HepG2 (cell line): Measurements from ENCODE around the gene FMNL2. TPM values are rescaled to one million over a fixed set of nuclear protein-coding genes. Genes with fewer than 3 reads are reported as not detected.

Experiments
- ARID5B ChIP-seq: IDR thresholded peaks from 2 replicates; pipeline ENCODE4 v1.4.0; 2020; ENCODE audit warnings: mild to moderate bottlenecking, missing genetic modification reagents
- ATF4 ChIP-seq, 2 experiments: fragments of 450-650 bp in 1 of 2; sonication (generic) in 1 of 2; formaldehyde crosslinking; IDR thresholded peaks; 2 replicates each; pipeline versions ENCODE4 v1.5.0 to v1.8.0; 2020 to 2022; ENCODE audit warnings: mild to moderate bottlenecking in 1 of 2, missing genetic modification reagents in 1 of 2
- FOSL2 ChIP-seq: sonication (generic); formaldehyde crosslinking; IDR thresholded peaks from 2 replicates; pipeline ENCODE4 v1.4.0; 2020; ENCODE audit warnings: missing genetic modification reagents
- FOXO1 ChIP-seq: sonication (generic); formaldehyde crosslinking; IDR thresholded peaks from 2 replicates; pipeline ENCODE4 v1.4.0; 2020; ENCODE audit warnings: missing genetic modification reagents
- HOMEZ ChIP-seq: IDR thresholded peaks from 2 replicates; pipeline ENCODE4 v1.6.1; 2016; ENCODE audit warnings: low read depth
- MED8 ChIP-seq: sonication (generic); formaldehyde crosslinking; IDR thresholded peaks from 2 replicates; pipeline ENCODE4 v1.8.1; 2023; ENCODE audit warnings: mild to moderate bottlenecking, missing genetic modification reagents; ENCODE audit not compliant: insufficient replicate concordance
- PRDM10 ChIP-seq: sonication (generic); formaldehyde crosslinking; IDR thresholded peaks from 2 replicates; pipeline ENCODE4 v1.4.0; 2020; ENCODE audit warnings: low read depth, missing genetic modification reagents
- SOX6 ChIP-seq, 2 experiments: fragments of 450-650 bp in 1 of 2; sonication (generic) in 1 of 2; formaldehyde crosslinking in 1 of 2; IDR thresholded peaks; 2 replicates each; pipeline versions ENCODE4 v1.4.0 to v1.6.1; 2017 to 2020; ENCODE audit warnings: antibody characterized with exemption in 1 of 2, mild to moderate bottlenecking in 1 of 2, missing genetic modification reagents in 1 of 2
- TBX2 ChIP-seq: sonication (generic); formaldehyde crosslinking; IDR thresholded peaks from 2 replicates; pipeline ENCODE4 v1.5.0; 2020; ENCODE audit warnings: missing genetic modification reagents, mild to moderate bottlenecking, borderline replicate concordance
- ZBTB10 ChIP-seq: sonication (generic); formaldehyde crosslinking; IDR thresholded peaks from 2 replicates; pipeline ENCODE4 v1.4.0; 2020; ENCODE audit warnings: missing genetic modification reagents, borderline replicate concordance
- ZKSCAN8 ChIP-seq: IDR thresholded peaks from 2 replicates; pipeline ENCODE4 v1.6.1; 2016; ENCODE audit warnings: borderline replicate concordance, missing genetic modification reagents, missing compliant biosample characterization
- ZNF12 ChIP-seq: sonication (generic); formaldehyde crosslinking; IDR thresholded peaks from 2 replicates; pipeline ENCODE4 v1.5.0; 2020; ENCODE audit warnings: missing genetic modification reagents
- polyA plus RNA-seq, 8 experiments: library from polyadenylated mRNA; depleted of rRNA in 3 of 8; stranded (reverse) in 7 of 8; unstranded in 1 of 8; fragments of >200 nt; fragmentation: Illumina TruSeq in 4 of 8; extraction: Trizol in 4 of 8; gene quantifications; 2 replicates each; pipeline versions ENCODE4 v1.2.1 to v1.2.3, GENCODE V29; 2011 to 2016; ENCODE audit warnings: low read depth in 4 of 8, missing spikeins in 1 of 8, mixed read lengths in 1 of 8; ENCODE audit not compliant: insufficient read depth in 1 of 8
- total RNA-seq, 5 experiments: library from RNA; depleted of rRNA; stranded (reverse); fragments of >200 nt; fragmentation: Illumina TruSeq; extraction: Trizol; gene quantifications; 2 replicates each; pipeline ENCODE4 v1.2.3, GENCODE V29; 2016; ENCODE audit warnings: low read depth in 1 of 5

Gene FMNL2
- total and polyA plus RNA-seq, 2 of the 13 experiments (the other 11 are each of a cell fraction or from before 2014, with no cell fraction given) = 66.5 to 67.7 TPM

DNA sequence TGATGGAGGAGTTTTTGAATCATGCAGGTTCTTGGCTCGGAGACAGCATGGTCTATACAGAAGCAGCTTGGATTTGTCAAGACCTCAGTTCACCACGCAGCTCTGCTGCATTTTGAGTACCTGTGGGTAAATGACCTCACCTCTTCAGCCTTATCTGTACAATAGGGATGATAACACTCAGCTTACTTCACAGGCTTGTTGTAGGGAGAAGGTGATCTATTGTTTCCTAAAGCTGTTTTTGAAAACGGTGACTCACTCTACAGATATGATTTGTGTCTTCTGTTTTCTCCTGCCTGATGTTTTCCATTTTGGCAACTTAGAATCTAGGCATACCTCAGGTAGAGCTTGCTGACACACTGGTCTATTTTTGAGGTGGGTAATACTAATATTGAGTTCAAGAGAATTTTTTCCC, 80.3 kb downstream of the FMNL2 start (continued):
- TF ChIP-seq ARID5B (CRISPR knock-in tag) (peak; percentile 78), ATF4 (CRISPR knock-in tag; IDR thresholded peaks at IDR 0.05) (0 out of 4 replicates have a peak, but pooled peaks of 1 of the 2 experiments have one; percentile 5), SOX6 (IDR thresholded peaks at IDR 0.05) (no peak), SOX6 (CRISPR knock-in tag; IDR thresholded peaks at IDR 0.05) (peak; percentile 92), FOXO1 (CRISPR knock-in tag) (peak; percentile 54; the same call in 1 of the 2 replicates), MED8 (CRISPR knock-in tag) (no peak), ZBTB10 (no peak), ZNF12 (CRISPR knock-in tag) (peak; percentile 33; the same call in 1 of the 2 replicates), PRDM10 (CRISPR knock-in tag) (peak; percentile 69), TBX2 (peak; percentile 49; the same call in 1 of the 2 replicates), FOSL2 (CRISPR knock-in tag) (peak; percentile 89), ZKSCAN8 (CRISPR knock-in tag) (no peak), HOMEZ (peak; percentile 20; the same call in 1 of the 2 replicates)
